GM12801 (cell line): Measurements from ENCODE around the gene SIGLEC8.

ENCODE experiments used
- TF ChIP-seq, protein P1 (sequence below): IDR thresholded peaks from one replicate; pipeline ENCODE4 v1.5.1; 2011; ENCODE audit warnings: control low read depth; ENCODE audit not compliant: insufficient read length; ENCODE audit errors: extremely low read depth

Gene SIGLEC8

DNA sequence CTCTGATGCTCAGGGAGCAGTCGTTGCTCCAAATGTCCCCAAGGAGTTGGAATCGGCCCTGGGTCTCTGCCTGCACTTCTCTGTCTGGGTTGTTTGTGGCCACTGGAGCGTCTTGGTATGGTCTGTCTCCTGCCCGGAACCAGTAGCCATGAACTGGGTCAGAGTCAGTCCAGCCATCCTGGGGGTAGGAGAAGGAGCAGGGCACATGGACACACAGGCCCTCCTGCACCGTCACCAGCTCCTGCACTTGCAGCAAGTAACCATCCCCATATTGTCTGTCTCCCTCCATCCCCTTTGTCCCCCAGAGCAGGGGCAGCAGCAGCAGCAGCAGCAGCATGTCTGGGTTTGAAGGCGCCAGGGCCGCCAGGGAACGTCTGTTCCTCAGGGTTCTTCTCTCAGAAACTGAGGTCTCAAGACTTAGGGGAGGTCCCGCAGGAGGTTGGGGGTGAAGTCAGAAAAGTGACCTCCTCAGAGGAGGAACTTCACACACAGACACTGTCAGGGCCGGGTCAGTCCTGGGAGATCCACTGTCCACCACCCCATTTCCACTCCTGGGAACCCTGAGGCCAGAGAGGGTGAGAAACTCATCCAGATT is at the start of gene SIGLEC8:
TSS of gene SIGLEC8 (minus strand) at position 404 of the 595 bp plus-strand sequence. CDS start at position 337, 67 bp downstream.
- TF ChIP-seq, protein P1, sequence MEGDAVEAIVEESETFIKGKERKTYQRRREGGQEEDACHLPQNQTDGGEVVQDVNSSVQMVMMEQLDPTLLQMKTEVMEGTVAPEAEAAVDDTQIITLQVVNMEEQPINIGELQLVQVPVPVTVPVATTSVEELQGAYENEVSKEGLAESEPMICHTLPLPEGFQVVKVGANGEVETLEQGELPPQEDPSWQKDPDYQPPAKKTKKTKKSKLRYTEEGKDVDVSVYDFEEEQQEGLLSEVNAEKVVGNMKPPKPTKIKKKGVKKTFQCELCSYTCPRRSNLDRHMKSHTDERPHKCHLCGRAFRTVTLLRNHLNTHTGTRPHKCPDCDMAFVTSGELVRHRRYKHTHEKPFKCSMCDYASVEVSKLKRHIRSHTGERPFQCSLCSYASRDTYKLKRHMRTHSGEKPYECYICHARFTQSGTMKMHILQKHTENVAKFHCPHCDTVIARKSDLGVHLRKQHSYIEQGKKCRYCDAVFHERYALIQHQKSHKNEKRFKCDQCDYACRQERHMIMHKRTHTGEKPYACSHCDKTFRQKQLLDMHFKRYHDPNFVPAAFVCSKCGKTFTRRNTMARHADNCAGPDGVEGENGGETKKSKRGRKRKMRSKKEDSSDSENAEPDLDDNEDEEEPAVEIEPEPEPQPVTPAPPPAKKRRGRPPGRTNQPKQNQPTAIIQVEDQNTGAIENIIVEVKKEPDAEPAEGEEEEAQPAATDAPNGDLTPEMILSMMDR, result no peak

DNA sequence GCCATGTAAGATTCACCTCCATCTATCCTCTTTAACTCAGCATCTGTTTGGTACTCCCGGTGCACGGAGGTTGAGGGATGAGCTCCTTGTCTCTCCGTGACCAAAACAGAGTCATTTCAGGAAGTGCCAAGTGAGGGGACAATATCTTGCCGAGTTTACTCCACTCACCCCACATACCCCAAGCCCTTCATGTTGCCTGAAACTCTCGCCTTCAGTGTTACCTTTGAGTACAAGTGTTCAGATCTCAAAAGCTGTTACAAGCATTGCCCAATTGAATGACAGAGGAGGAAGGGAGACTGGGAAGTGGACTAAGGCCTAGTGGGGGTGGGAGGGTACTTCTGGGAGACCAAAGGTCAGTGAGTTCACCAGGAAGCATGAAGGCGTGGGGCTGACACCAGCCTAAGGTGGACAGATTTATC is 49.4 kb upstream of the SIGLEC8 start:
- TF ChIP-seq, protein P1, result no peak

DNA sequence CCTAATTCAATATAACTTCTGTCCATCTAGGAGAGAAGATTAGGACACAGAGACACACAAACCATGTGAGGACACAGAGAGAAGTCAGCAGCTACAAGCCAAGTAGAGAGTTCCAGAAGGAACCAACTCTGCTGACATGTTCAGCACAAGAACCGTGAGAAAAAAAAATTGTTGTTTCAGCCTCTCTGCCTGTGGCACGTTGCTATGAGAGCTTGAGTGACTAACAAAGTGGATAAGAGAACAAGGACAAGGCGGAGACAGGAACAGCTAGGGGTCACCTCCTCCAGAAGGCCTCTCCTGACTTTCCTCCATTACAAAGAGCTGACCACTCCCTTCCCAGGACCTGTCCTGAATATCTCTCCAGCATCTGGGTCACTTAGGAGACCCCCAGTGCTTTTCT is 48.9 kb upstream of the SIGLEC8 start:
- TF ChIP-seq, protein P1, result no peak

DNA sequence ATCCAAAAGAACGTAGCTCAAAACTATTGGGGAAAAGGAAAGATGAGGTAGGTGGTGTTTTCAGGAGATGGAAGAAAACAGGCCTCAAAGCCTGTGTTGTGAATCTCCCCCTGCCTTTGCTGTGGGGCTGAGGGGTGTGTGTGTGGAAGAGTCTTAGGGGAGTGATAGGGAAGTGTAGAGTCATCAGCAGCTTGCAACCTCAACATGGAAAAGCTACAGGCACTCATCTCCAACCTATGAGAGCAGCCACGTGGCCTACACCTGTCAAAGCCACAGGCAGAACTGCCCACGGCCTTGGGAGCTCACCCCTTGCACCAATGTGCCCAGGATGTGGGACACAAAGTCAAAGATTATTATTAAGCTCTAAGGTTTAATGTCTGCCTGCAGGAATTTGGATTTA is 47.6 kb upstream of the SIGLEC8 start:
- TF ChIP-seq, protein P1, result no peak

DNA sequence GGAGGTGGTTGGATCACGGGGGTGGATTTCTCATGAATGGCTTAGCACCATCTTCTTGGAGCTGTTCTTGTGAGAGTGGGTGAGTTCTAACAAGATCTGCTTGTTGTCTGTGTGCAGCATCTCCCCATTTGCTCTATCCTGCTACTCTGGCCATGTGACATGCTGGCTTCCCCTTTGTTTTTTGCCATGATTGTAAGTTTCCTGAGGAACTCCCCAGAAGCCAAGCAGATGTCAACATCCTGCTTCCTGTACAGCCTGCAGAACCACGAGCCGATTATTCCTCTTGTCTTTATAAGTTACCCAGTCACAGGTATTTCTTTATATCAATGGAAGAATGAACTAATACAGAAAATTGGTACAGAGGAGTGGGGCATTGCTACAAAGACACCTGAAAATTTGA is 45.6 kb upstream of the SIGLEC8 start:
- TF ChIP-seq, protein P1, result no peak

DNA sequence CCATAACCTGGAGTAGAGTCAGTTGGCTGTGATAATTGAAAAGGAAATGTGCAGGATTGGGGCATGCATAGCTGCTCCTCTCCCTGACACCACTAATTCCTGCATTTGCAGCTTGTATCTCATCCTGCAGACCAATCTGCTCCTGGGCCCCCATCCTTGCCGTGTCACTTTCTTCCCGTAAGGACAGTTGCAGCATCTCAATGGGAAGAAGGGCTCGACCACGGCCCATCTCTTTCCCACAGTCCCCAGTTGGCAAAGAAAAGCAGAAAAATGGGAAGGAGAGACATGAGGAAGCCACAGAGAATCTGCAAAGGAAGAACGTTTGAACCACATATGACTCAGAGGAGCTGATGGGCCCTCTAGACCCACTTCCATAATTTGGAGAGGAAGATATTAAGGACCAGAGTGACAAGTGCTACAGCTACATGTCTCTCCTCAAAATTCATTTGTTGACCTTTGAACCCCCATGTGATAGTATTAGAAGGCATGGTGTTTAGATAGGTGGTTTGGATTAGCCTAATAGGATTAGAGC is 45.1 kb upstream of the SIGLEC8 start:
- TF ChIP-seq, protein P1, result no peak

DNA sequence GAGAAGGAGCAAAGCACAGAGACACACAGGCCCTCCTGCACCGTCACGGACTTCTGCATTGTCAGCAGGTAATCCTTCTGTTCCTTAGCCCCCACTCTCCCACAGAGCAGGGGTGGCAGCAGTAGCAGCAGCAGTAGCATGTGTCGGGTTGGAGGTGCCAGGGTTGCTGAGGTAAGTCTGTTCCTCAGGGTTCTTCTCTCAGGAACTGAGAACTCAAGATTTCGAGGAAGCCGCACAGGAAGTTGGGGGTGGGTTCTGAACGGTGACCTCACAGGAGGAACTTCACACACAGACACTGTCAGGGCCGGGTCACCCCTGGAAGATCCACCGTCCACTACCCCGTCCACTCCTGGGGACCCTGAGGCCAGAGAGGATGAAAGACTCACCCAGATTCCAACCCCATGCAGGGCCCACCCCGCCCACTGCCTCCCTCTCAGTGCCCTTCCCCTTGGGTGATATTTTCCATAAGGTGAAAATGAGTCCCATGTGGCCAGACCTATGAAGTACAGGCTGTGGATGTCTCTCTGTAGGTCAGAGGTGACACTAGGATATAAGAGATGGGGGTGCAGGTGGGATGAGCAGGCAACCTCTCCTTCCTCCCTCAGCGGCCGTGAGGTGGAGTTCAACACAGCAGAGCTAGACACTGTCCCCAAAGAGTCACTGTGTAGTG is 43.5 kb upstream of the SIGLEC8 start, which contains the start of gene SIGLEC12:
TSS of gene SIGLEC12 (minus strand) at position 207 of the 670 bp plus-strand sequence. CDS start at position 140, 67 bp downstream.
- TF ChIP-seq, protein P1, result no peak
